ENCODE measurements around the gene TGFBR2.

- TF ChIP-seq CTCF (IDR thresholded peaks at IDR 0.05; ENCODE audit: insufficient read depth, low read length, poor library complexity, severe bottlenecking) (no peak), EZH2phosphoT487 (conservative IDR thresholded peaks at IDR 0.05; ENCODE audit: low read length) (no peak)
Measured at GRCh38 chr3:30605706-30606300, 598 bp upstream of the TGFBR2 start.

Data from SU-DHL-6 (cell line).